ENCODE measurements around the gene MGLL. TPM values are rescaled to one million over a fixed set of nuclear protein-coding genes. Genes with fewer than 3 reads are reported as not detected.

The MGLL gene
- total RNA-seq, 1 experiment from 2014 or later: 0.94 TPM

DNA sequence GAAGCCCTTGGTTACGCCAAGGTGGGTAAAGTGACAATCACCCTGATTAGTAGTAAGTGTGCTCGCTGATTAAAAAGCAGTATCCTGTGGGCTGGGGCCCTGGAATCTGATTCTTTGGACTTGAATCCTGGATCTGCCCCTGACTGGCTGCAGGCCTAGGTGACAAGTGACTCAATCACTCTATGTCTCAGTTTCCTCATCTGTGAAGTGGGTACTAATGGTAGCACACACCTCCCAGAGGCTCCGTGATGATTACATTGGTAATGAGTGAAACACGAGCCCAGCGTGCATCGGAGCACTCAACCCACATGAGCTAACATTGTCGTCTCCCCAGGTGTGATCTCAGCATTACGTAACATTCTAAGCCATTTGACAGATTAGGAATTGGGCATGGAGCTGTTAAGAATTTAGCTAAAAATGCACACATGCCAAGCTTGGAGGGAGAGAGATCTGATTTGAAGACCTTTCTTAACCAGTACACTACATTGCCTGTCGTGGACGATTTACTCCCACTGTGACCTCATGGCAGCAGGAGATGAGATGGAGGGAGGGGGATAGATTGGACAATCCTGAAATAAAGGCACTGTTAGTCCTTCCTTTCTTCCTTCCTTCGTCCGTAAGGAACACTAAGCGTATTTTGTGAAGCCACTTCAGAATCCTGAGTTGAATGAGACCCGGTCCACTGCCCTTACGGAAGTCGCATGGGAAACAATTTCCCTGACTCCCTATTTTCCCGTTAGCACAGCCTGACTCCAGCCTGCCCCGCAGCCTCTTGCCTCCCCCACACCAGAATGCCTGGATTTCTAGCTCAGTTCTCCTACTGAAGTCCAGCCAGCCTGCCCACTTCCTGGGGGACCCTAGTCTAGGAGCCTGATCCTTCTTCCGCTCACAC, 32.1 kb downstream of the MGLL start:
- Mint-ChIP-seq H3K36me3 (no peaks in the 10 kb centered on the region), H3K27ac (no peak overlapping the region)

GRCh38 chr3:127789051-127789450, 33.3 kb downstream of the MGLL start:
- DNase-seq (ENCODE audit: low spot score) (no peak), ATAC-seq (no peak)
- H3K36me3 Mint-ChIP-seq: no peaks in the 10 kb centered on the region
- no peak overlapping the region for H3K27ac Mint-ChIP-seq
- CTCF ChIA-PET: interaction anchor here (1.5 kb wide), 1 partner anchor 43 kb away, joined by 3 read pairs; no protein-coding TSS in a partner anchor
- peaks cover 23% of the 10 kb centered on the region for H3K4me1 Mint-ChIP-seq
- H3K4me3 Mint-ChIP-seq: no peak overlapping the region
- POLR2A ChIA-PET: no interaction called here
- no peaks in the 10 kb centered on the region for H3K9me3 Mint-ChIP-seq
- no peaks in the 10 kb centered on the region for H3K27me3 Mint-ChIP-seq (ENCODE audit: low read depth)
- no peak for TF ChIP-seq ZNF263 (CRISPR knock-in tag; IDR thresholded peaks at IDR 0.05; ENCODE audit: low read depth)
- TF ChIP-seq ATF3 (CRISPR knock-in tag; conservative IDR thresholded peaks at IDR 0.05): no peak
- TF ChIP-seq ATF1 (CRISPR knock-in tag; IDR thresholded peaks at IDR 0.05): no peak
- no peak for TF ChIP-seq EMX1 (CRISPR knock-in tag; IDR thresholded peaks at IDR 0.05)
- TF ChIP-seq TCF7 (CRISPR knock-in tag; IDR thresholded peaks at IDR 0.05; ENCODE audit: low read depth): no peak
- no peak for TF ChIP-seq ZBTB21 (CRISPR knock-in tag; IDR thresholded peaks at IDR 0.05; ENCODE audit: borderline replicate concordance)
- TF ChIP-seq FOXK1 (CRISPR knock-in tag; IDR thresholded peaks at IDR 0.05): no peak
- TF ChIP-seq NFATC4 (CRISPR knock-in tag; IDR thresholded peaks at IDR 0.05): no peak
- no peak for TF ChIP-seq SOX15 (CRISPR knock-in tag; IDR thresholded peaks at IDR 0.05)
- TF ChIP-seq, protein P1, sequence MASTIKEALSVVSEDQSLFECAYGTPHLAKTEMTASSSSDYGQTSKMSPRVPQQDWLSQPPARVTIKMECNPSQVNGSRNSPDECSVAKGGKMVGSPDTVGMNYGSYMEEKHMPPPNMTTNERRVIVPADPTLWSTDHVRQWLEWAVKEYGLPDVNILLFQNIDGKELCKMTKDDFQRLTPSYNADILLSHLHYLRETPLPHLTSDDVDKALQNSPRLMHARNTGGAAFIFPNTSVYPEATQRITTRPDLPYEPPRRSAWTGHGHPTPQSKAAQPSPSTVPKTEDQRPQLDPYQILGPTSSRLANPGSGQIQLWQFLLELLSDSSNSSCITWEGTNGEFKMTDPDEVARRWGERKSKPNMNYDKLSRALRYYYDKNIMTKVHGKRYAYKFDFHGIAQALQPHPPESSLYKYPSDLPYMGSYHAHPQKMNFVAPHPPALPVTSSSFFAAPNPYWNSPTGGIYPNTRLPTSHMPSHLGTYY (CRISPR knock-in tag; IDR thresholded peaks at IDR 0.05): no peak
- TF ChIP-seq IRF2 (CRISPR knock-in tag; IDR thresholded peaks at IDR 0.05; ENCODE audit: borderline replicate concordance, low read depth): no peak
- TF ChIP-seq ELF4 (CRISPR knock-in tag; IDR thresholded peaks at IDR 0.05; ENCODE audit: low read depth): no peak

More for the DNA sequence above, 32.1 kb downstream of the MGLL start:
- no peak overlapping the region for H3K4me3 Mint-ChIP-seq
- CTCF ChIA-PET: interaction anchor here (0.5 to 1.6 kb wide), 28 partner anchors 8 to 424 kb away, joined by 3 to 15 read pairs (median 4); partner anchors contain the start of gene MGLL
- H3K27me3 Mint-ChIP-seq (ENCODE audit: low read depth): no peaks in the 10 kb centered on the region
- H3K4me1 Mint-ChIP-seq: peaks cover 19% of the 10 kb centered on the region
- TF ChIP-seq ZSCAN18 (CRISPR knock-in tag; IDR thresholded peaks at IDR 0.05) (no peak), SMAD3 (CRISPR knock-in tag; IDR thresholded peaks at IDR 0.05; ENCODE audit: borderline replicate concordance) (no peak), TEAD1 (CRISPR knock-in tag; IDR thresholded peaks at IDR 0.05) (no peak), FOXP4 (CRISPR knock-in tag; IDR thresholded peaks at IDR 0.05) (no peak), IRF1 (CRISPR knock-in tag; IDR thresholded peaks at IDR 0.05) (no peak), TP53 (CRISPR knock-in tag; IDR thresholded peaks at IDR 0.05) (no peak), E2F5 (CRISPR knock-in tag; IDR thresholded peaks at IDR 0.05) (no peak), GTF2I (CRISPR knock-in tag; conservative IDR thresholded peaks at IDR 0.05) (no peak), ELF4 (CRISPR knock-in tag; IDR thresholded peaks at IDR 0.05; ENCODE audit: low read depth) (no peak), CREB1 (CRISPR knock-in tag; IDR thresholded peaks at IDR 0.05) (no peak), FOXJ3 (CRISPR knock-in tag; IDR thresholded peaks at IDR 0.05; ENCODE audit: borderline replicate concordance) (no peak), ETV6 (CRISPR knock-in tag; IDR thresholded peaks at IDR 0.05) (no peak), EMX1 (CRISPR knock-in tag; IDR thresholded peaks at IDR 0.05) (no peak), ZNF671 (CRISPR knock-in tag; IDR thresholded peaks at IDR 0.05) (no peak)
- TF ChIP-seq, protein P2, sequence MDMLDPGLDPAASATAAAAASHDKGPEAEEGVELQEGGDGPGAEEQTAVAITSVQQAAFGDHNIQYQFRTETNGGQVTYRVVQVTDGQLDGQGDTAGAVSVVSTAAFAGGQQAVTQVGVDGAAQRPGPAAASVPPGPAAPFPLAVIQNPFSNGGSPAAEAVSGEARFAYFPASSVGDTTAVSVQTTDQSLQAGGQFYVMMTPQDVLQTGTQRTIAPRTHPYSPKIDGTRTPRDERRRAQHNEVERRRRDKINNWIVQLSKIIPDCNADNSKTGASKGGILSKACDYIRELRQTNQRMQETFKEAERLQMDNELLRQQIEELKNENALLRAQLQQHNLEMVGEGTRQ (CRISPR knock-in tag; IDR thresholded peaks at IDR 0.05): no peak
- H3K9me3 Mint-ChIP-seq: peaks cover 9% of the 10 kb centered on the region
- POLR2A ChIA-PET: no interaction called here
- DNase-seq (ENCODE audit: low spot score): no peak
- ATAC-seq: no peak
